ENCODE data around the gene ST7L.

The ST7L gene

GRCh38 chr1:112533029-112533428, 85.9 kb downstream of the ST7L start:
- DNase-seq (ENCODE audit: low read depth), result no peak
- TF ChIP-seq CTCF (IDR thresholded peaks at IDR 0.05; ENCODE audit: insufficient read depth, low read depth, low read length, missing control alignments), result no peak
- no peak overlapping the region for H3K4me3 ChIP-seq (ENCODE audit: low read depth, low read length)

DNA sequence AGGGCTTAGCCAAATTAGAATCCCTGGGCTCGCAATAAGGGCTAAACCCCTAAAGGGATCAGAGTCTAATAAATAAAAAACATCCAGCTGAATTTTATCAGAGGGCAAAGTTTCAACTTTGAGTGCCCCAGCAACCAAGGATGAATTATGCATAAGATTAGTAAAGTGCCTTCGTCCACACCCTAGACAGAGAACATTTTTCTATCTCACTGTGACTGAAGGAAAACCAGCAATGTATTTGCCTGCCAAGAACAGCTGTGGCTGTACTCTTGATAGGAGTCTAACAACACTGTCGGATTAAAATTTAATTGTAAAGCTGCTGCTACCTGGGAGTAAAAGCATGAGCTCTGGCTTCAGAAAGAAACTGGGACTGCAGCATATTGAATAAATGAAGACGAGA, 86.9 kb downstream of the ST7L start:
- no peak for TF ChIP-seq CTCF (IDR thresholded peaks at IDR 0.05; ENCODE audit: insufficient read depth, low read depth, low read length, missing control alignments)
- no peak for DNase-seq (ENCODE audit: low read depth)
- no peak overlapping the region for H3K4me3 ChIP-seq (ENCODE audit: low read depth, low read length)

DNA sequence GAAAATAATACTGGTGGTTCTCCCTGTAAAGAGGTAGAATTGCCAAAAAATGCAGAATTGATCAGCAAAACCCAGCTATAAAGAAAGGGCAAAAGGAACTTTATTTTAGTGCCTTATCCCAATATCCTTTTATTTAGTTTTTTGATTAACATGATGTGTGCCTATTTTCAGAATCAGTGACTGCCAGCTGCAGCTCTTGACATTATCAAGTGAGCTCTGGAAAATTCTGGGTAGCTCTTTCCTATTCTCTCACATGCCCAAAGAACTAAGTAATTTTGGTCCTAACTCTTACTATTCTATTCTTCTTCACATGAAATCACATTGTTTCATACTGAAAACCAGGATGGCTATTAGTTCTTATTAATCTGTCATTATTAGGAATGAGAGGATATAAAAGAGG, 88.1 kb downstream of the ST7L start:
- no peak for DNase-seq (ENCODE audit: low read depth)
- no peak overlapping the region for H3K4me3 ChIP-seq (ENCODE audit: low read depth, low read length)
- TF ChIP-seq CTCF (IDR thresholded peaks at IDR 0.05; ENCODE audit: insufficient read depth, low read depth, low read length, missing control alignments), result no peak

- TF ChIP-seq CTCF (IDR thresholded peaks at IDR 0.05; ENCODE audit: insufficient read depth, low read depth, low read length, missing control alignments), result no peak
- no peak for DNase-seq (ENCODE audit: low read depth)
- no peak overlapping the region for H3K4me3 ChIP-seq (ENCODE audit: low read depth, low read length)
Observed at GRCh38 chr1:112529301-112529700, 89.6 kb downstream of the ST7L start.

DNA sequence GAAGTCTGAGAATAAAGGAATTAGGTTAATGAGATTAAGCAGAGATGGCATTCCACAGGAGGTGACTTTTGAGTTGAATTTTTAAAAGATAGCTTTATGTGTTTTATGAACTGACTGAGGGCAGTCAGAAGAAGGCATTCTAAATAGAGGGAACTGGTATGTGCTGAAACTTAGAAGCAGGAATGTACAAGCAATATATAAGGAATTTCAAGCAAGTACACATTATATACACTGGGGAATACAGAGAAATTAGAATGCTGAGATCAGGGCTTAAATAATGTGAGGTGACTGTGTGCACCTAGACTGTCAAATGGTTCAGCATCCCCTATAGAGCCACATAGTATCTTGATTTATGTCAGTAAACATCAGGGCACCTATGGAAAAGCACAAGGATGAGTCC, 90.9 kb downstream of the ST7L start:
- no peak for DNase-seq (ENCODE audit: low read depth)
- no peak for TF ChIP-seq CTCF (IDR thresholded peaks at IDR 0.05; ENCODE audit: insufficient read depth, low read depth, low read length, missing control alignments)
- H3K4me3 ChIP-seq (ENCODE audit: low read depth, low read length), result no peak overlapping the region

GRCh38 chr1:112527266-112528010, 91.5 kb downstream of the ST7L start:
- DNase-seq (ENCODE audit: low read depth), result no peak
- no peak overlapping the region for H3K4me3 ChIP-seq (ENCODE audit: low read depth, low read length)
- no peak for TF ChIP-seq CTCF (IDR thresholded peaks at IDR 0.05; ENCODE audit: insufficient read depth, low read depth, low read length, missing control alignments)

- TF ChIP-seq CTCF (IDR thresholded peaks at IDR 0.05; ENCODE audit: insufficient read depth, low read depth, low read length, missing control alignments), result no peak
- no peak for DNase-seq (ENCODE audit: low read depth)
- H3K4me3 ChIP-seq (ENCODE audit: low read depth, low read length), result no peak overlapping the region
Observed at GRCh38 chr1:112524986-112525385, 94.0 kb downstream of the ST7L start.

Measured in GM12865 (cell line).